HL-60/S4 treated with retinoic acid at 250 ng/mL for 4 days and 3 days (cell line): ENCODE results near the gene IL25.
"Not testable (repeated sequence)": the region's sequence is repeated elsewhere in the genome, so short reads cannot be mapped to it uniquely, and the experiment has no call there.

Source experiments
- in situ Hi-C: fragments of 300-500 bp; cut with MboI; formaldehyde crosslinking; loops from 2 replicates; pipeline ENCODE4 v1.7.0; 2022; ENCODE audit warnings: low sequenced_read_pairs

IL25 gene

DNA sequence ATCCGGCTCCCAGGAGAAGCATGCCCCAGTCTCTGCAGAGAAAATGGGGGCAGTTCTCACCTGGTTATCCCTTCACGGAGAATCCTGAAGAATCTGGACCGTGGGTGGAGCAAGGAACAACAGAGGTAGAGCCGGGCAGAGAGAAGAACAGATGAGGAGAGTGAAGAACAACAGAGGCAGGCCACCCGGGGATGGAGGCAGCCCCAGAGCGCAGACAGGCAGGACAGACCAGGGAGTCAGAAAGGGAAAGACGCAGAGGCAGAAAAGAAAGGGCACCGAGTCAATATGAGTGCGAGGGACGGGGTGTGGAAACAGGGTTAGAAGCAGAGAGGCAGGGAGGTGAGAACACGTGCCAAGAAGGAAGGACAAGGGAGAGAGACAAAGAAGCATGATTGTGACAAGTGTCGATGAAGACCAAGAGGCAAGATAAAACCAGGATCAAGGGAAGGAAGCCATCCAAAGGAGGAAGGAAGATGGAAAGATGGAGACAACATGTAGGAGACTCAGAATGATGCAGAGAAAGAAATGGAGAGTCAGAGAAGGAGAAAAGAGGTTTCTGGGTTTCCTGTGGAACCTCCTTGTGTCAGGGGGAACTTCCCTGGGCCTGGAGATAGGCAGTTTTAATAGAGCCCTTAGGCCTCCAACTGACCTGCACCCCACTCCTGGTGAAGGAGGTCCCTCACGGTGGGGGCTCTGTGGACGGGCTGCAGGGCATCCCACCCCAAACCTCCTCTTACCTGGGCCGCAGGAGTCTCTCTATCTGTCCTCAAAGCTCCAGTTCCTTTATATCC is 35.1 kb downstream of the IL25 start, which contains the start of gene MYH6:
TSS of gene MYH6 (minus strand) at position 758 of the 791 bp plus-strand sequence. CDS start 1,050 bp downstream, outside the sequence.
- in situ Hi-C loops = no loop called here

DNA sequence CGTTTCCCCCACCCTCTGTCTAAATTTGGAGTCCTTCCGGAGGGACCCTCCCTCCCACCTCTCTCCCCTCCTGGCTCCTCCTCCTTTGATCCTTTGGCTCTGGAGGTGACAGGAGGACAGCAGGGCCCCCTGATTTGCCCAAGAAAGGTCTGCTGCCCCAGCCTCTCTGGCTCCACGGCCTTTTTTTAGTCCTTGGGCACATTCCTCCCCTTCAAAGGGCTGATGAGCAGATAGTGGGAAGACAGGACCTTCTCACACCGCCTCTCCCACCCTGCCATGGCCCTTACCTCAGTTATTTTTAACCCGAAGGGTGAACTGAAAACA is 35.7 kb downstream of the IL25 start:
- in situ Hi-C loops = no loop called here

DNA sequence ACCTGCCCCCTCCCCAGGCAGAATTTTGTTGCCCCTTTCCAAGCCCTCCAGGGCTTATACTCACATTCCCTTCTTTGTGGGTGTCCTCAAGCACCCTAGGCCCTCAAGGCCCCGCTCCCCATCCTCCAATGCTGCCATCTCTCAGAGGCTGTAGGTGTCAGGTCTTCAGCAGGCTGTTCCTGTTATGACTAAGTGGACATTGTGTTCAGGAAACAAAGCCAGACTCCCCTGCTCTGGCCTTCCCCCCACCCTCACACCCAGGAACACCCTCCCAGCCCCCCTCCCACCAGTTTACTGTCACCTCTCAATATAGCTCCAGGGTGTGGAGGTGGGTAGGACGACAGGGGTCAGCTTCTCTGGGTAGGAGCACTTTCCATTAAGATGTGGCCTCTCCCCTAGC is 36.9 kb downstream of the IL25 start:
- in situ Hi-C loops = no loop called here

DNA sequence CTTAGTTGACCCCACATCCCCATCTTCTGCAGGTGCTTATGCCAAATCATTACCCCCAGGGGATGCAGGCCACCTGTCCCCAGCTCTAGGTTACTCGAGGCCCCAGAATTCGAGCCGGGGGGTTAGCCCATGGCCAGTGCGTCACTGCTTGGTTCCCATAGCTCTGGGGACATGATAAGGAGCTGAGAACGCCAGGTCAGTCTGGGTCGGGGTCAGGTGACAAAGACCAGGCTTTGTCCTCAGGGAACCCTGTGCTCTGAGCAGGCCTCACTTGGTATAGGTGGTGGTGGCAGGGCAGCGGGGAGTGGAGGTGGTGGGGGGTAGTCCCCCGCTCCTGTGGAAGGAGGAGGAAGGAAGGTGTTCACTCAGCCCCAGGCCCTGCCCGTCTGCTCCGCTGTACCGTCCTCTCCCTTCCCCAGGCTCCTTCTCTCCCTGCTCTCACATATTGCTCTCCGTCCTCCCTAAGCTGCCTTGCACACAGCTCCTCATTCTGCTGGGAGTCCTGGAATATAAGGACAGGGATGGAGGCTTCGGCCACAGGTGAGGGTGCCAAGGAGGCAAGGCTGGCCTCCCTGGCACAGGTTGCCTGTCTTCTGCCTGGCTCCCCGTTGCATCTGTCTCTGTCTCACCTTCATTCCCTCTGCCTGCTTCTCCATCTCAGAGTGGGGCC is 37.5 kb downstream of the IL25 start:
- in situ Hi-C loops = no loop called here

DNA sequence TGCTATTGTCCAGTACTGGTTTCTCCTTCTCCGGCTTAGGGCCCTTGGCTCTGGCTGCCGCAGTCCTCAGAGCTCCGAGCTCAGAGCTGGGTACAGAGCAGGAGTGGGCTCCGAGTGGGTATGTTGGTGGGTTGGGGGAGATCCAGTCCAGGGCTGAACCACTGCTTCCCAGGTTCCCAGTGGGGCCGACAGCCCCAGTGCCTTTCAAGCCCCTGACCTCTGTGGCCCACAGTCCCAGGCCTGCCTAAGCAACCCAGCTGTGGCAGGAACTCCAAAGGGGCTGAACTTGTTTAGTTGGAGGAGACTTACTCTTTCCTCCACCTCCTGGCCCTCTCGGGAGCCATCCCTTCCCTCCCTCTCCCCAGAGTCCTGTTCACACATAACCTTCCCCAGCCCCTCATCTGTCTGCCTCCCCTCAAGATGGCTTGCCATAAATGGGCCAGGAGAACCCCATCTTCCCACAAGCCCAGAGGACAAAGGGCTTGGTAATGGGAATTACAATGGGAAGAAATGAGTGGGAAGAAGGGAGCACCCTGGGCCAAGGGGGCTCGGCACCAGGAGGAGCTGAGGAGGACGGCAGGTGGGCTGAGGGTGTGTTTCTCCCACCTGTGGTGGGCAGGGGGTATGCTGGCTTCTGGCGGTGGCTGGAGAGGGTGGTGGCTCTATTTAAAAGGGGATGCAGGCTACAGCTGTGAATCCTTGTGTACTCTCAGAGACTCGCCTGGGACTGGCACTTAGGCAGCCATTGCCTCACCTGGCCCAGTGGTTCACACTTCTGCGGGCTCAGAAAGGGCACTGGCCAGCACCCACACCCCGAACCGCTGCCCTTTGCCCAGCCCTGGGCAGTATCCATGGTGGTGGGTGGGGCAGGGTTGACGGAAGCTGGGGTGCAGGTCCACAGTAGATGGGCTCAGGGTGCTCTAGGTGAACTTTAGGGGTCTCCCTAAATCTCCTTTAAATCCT is 39.2 kb downstream of the IL25 start:
- in situ Hi-C loops = no loop called here

- in situ Hi-C loops = no loop called here
Measured at GRCh38 chr14:23413681-23414080, 41.1 kb downstream of the IL25 start.

DNA sequence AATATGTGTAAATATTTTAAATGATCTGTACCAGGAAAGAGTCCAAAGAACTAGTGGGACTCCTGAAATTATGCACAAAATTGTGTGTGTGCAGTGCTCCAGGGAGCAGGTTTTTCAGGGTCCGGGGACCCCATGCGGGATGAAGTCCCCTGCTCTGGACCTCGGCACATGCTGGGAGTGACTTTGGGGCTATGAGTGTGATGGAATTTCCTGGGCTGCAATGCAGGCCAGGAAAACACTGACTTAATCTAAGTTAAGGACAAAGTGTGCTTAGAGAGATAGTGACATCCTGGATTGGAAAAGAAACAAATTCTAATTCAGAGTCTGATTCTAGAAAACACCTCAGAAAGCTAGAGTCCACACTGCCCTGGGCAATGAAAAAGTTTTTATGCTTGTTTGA is 41.6 kb downstream of the IL25 start:
- in situ Hi-C loops = no loop called here

GRCh38 chr14:23414906-23415820 is 42.6 kb downstream of the IL25 start:
- in situ Hi-C loops = no loop called here

- in situ Hi-C loops = no loop called here
Measured at GRCh38 chr14:23415821-23416778, 43.5 kb downstream of the IL25 start.

GRCh38 chr14:23416801-23417200 is 44.2 kb downstream of the IL25 start:
- in situ Hi-C loops = no loop called here

- in situ Hi-C loops = not testable (repeated sequence)
Measured at GRCh38 chr14:23417269-23417668, 44.7 kb downstream of the IL25 start.

DNA sequence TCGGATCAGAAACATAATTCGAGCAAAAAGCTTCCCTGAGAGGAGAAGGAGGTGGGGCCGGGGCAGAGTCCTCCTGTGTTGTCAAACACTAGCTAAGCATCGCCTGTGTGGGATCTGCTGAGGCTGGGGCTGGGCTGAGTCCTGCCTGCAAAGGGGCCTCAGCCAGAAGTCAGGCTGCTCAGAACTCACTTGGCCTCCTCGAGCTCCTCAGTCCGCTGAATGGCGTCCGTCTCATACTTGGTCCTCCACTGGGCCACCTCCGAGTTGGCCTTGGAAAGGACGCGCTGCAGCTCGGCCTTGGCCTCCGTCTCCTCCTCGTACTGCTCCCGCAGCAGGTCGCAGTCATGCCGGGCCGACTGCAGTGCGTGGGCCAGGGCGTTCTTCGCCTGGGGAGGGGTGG is 45.4 kb downstream of the IL25 start:
- in situ Hi-C loops = no loop called here

DNA sequence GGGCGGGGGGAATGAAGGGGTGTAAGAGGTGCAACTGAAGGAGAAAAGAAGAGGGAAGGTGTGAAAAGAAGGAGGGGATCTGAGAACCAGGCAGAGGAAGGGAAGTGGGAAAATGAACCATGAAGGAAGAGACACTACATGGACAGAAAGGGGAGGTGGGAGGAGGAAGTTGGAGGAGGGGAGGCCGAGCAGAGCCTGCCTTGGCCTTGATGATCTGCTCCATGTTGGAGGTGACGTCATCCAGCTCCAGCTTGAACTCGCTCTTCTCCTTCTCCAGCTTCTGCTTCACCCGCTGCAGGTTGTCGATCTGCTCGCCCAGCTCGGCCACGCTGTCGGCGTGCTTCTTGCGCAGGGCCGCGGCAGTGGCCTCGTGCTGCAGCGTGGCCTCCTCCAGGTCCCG is 47.0 kb downstream of the IL25 start:
- in situ Hi-C loops = not testable (repeated sequence)

DNA sequence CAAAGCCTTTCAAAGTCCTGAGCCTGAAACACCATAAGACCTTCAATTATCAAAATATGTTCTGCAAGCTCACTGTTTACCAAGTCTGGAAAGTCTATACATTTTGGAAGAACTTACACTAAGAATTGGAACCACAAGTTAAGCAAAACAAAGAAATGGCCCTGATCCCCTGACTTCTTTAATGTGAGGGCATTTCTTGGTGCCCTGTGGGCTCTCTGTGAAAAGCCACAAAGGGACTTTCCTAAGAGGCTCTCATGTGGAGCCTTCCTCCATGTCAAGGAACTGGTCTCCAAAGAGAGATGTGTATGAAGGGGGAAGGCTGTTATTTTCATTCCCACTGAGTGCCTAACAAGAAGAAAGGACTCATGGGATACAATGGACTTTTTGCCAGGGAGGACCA is 49.0 kb downstream of the IL25 start:
- in situ Hi-C loops = no loop called here

GRCh38 chr14:23423657-23424056 is 51.0 kb downstream of the IL25 start:
- in situ Hi-C loops = no loop called here

DNA sequence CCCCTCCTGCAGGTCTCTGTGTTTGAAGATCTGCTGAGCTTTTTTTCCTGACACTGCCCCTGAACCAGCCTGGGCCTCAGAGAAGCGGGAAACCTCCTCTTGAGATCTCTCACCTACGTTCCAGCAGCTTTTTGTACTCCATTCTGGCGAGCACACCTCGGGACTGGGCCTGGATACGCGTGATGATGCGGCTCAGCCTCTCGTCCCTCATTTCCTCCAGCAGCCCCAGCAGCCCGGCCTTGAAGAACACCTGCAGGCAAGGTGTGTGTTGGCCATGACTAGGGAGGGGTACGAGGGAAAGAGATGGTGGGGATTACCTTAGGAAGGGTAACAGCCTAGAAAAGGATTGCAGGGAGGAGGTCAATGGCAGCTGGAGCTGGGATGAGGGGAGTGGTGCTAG is 52.6 kb downstream of the IL25 start:
- in situ Hi-C loops = no loop called here

- in situ Hi-C loops = not testable (repeated sequence)
Measured at GRCh38 chr14:23425798-23426197, 53.2 kb downstream of the IL25 start.
